GM18499 (cell line): ENCODE data around the gene ASGR1.
"Not testable (repeated sequence)": the region's sequence is repeated elsewhere in the genome, so short reads cannot be mapped to it uniquely, and the experiment has no call there.

Experiments
- ATAC-seq: cut with Tn5 transposase; IDR thresholded peaks from one replicate; pipeline ENCODE4 v1.9.1; 2021; ENCODE audit warnings: moderate number of reproducible peaks; ENCODE audit not compliant: insufficient read depth, unreplicated experiment

ASGR1 gene

GRCh38 chr17:7172522-7173191 lies 6.5 kb downstream of the ASGR1 start:
- ATAC-seq, result not testable (repeated sequence)

- not testable (repeated sequence) for ATAC-seq
These were observed 9.6 kb downstream of the ASGR1 start for GRCh38 chr17:7169565-7169908.

- not testable (repeated sequence) for ATAC-seq
These were observed 10.2 kb downstream of the ASGR1 start for GRCh38 chr17:7168841-7169564.

- no peak for ATAC-seq
These were observed 11.3 kb downstream of the ASGR1 start for GRCh38 chr17:7167832-7168231.

GRCh38 chr17:7166873-7167272 lies 12.3 kb downstream of the ASGR1 start:
- ATAC-seq, result no peak

- ATAC-seq, result not testable (repeated sequence)
These were observed 19.6 kb downstream of the ASGR1 start for GRCh38 chr17:7159571-7159970.

- not testable (repeated sequence) for ATAC-seq
These were observed 20.7 kb downstream of the ASGR1 start for GRCh38 chr17:7158424-7158823.

- no peak for ATAC-seq
These were observed 22.7 kb downstream of the ASGR1 start for GRCh38 chr17:7156342-7156940.

- ATAC-seq, result no peak
These were observed 31.4 kb downstream of the ASGR1 start for GRCh38 chr17:7147772-7148171.

- no peak for ATAC-seq
These were observed 33.1 kb downstream of the ASGR1 start for GRCh38 chr17:7146115-7146514.

GRCh38 chr17:7144213-7144612 lies 35.0 kb downstream of the ASGR1 start:
- ATAC-seq, result no peak

- ATAC-seq, result no peak
These were observed 37.3 kb downstream of the ASGR1 start for GRCh38 chr17:7141824-7142223.

GRCh38 chr17:7139400-7139799 lies 39.8 kb downstream of the ASGR1 start:
- ATAC-seq, result no peak

GRCh38 chr17:7138800-7139381 lies 40.3 kb downstream of the ASGR1 start:
- no peak for ATAC-seq

- no peak for ATAC-seq
These were observed 41.8 kb downstream of the ASGR1 start for GRCh38 chr17:7137171-7137943.

- no peak for ATAC-seq
These were observed 42.8 kb downstream of the ASGR1 start for GRCh38 chr17:7136266-7136877.

GRCh38 chr17:7133916-7134315 lies 45.3 kb downstream of the ASGR1 start:
- ATAC-seq, result no peak

- no peak for ATAC-seq
These were observed 45.7 kb downstream of the ASGR1 start for GRCh38 chr17:7133424-7133823.

GRCh38 chr17:7132511-7133094 lies 46.6 kb downstream of the ASGR1 start:
- no peak for ATAC-seq

- no peak for ATAC-seq
These were observed 47.8 kb downstream of the ASGR1 start for GRCh38 chr17:7131423-7131791.
